Measurements from ENCODE around the gene PREX1.

PREX1 gene

GRCh38 chr20:48734104-48734749 lies 93.6 kb downstream of the PREX1 start:
- ATAC-seq (no peak), DNase-seq (no peak)

GRCh38 chr20:48733296-48733790 lies 94.5 kb downstream of the PREX1 start:
- no peak for ATAC-seq
- no peak for DNase-seq

- ATAC-seq (no peak), DNase-seq (no peak)
These were observed 95.5 kb downstream of the PREX1 start for GRCh38 chr20:48732081-48732829.

GRCh38 chr20:48731536-48731935 lies 96.3 kb downstream of the PREX1 start:
- DNase-seq (no peak), ATAC-seq (no peak)

GRCh38 chr20:48730977-48731376 lies 96.8 kb downstream of the PREX1 start:
- ATAC-seq (no peak), DNase-seq (no peak)

GRCh38 chr20:48729538-48729937 lies 98.3 kb downstream of the PREX1 start:
- ATAC-seq = no peak
- no peak for DNase-seq

GRCh38 chr20:48728042-48728825 lies 99.6 kb downstream of the PREX1 start:
- DNase-seq = no peak
- no peak for ATAC-seq

- ATAC-seq (no peak), DNase-seq (no peak)
These were observed 100.6 kb downstream of the PREX1 start for GRCh38 chr20:48727226-48727625.

- DNase-seq (no peak), ATAC-seq (peak; percentile 25)
These were observed 102.2 kb downstream of the PREX1 start for GRCh38 chr20:48725555-48725991.

- ATAC-seq = no peak
- no peak for DNase-seq
These were observed 102.8 kb downstream of the PREX1 start for GRCh38 chr20:48724891-48725554.

GRCh38 chr20:48724382-48724781 lies 103.4 kb downstream of the PREX1 start:
- DNase-seq (no peak), ATAC-seq (no peak)

GRCh38 chr20:48723308-48724264 lies 104.2 kb downstream of the PREX1 start:
- no peak for DNase-seq
- ATAC-seq = no peak

- peak; percentile 49 for DNase-seq
- peak; percentile 65 for ATAC-seq
These were observed 105.0 kb downstream of the PREX1 start for GRCh38 chr20:48722737-48723191.

- DNase-seq (no peak), ATAC-seq (no peak)
These were observed 105.6 kb downstream of the PREX1 start for GRCh38 chr20:48722002-48722731.

GRCh38 chr20:48721324-48722001 lies 106.3 kb downstream of the PREX1 start:
- DNase-seq (no peak), ATAC-seq (no peak)

- DNase-seq = no peak
- ATAC-seq = no peak
These were observed 107.4 kb downstream of the PREX1 start for GRCh38 chr20:48720256-48720985.

- DNase-seq = no peak
- no peak for ATAC-seq
These were observed 108.1 kb downstream of the PREX1 start for GRCh38 chr20:48719598-48720255.
